Large intestine (tissue), 3 donors: ENCODE data around the gene TMEM222. TPM values are rescaled to one million over a fixed set of nuclear protein-coding genes. Genes with fewer than 3 reads are reported as not detected.

Source experiments
- DNase-seq, 2 donors: peaks; one replicate each; pipeline versions ENCODE4 v3.0.0 to v3.0.0-alpha.2; 2013
- H3K27ac ChIP-seq: one replicate; pipeline ENCODE4 v1.5.1; 2013; ENCODE audit warnings: low read length
- H3K27me3 ChIP-seq: 2 replicates; pipeline ENCODE4 v1.6.1; 2013; ENCODE audit warnings: low read length; ENCODE audit not compliant: control insufficient read depth, insufficient read depth
- H3K36me3 ChIP-seq: 2 replicates; pipeline ENCODE4 v1.6.1; 2013; ENCODE audit warnings: low read length; ENCODE audit not compliant: control insufficient read depth, insufficient read depth
- H3K4me1 ChIP-seq: one replicate; pipeline ENCODE4 v1.6.1; 2013; ENCODE audit warnings: low read length; ENCODE audit not compliant: control insufficient read depth, insufficient read depth
- H3K4me3 ChIP-seq: one replicate; pipeline ENCODE4 v1.5.1; 2013; ENCODE audit warnings: low read length
- H3K9me3 ChIP-seq: one replicate; pipeline ENCODE4 v1.6.1; 2013; ENCODE audit warnings: mild to moderate bottlenecking, low read depth, low read length, moderate library complexity; ENCODE audit not compliant: control insufficient read depth
- WGBS: methylation state at CpG from one replicate; pipeline ENCODE4 v1.1.5; 2013; ENCODE audit warnings: low lambda C conversion rate; ENCODE audit not compliant: insufficient coverage; 5-methylcytosine and 5-hydroxymethylcytosine counted together
- polyA plus RNA-seq: library from polyadenylated mRNA; unstranded; fragments of 120-200 nt; gene quantifications from one replicate; pipeline ENCODE4 v1.2.1, GENCODE V29; 2013

Gene TMEM222
- polyA plus RNA-seq, 1 donor, result 41.2 TPM

DNA sequence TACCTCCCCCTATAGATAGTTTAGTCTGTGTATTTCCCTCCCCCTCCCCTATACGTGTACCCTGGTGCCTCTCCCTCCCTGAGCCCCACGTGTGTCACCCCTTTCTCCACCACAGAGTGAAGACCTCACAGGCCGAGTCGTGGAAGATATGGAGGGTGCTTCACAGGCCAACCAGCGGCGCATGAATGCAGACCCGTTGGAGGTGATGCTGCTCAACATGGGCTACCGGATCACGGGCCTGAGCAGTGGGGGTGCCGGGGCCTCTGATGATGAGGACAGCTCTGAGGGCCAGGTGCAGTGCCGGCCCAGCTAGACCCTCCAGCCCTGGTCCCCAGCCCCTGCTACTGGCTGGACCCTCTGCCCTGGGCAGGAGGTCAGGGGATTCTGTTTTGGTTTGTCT lies 15.9 kb upstream of the TMEM222 start:
- Histone ChIP-seq H3K27ac (no peak overlapping the region), H3K9me3 (no peaks in the 10 kb centered on the region), H3K27me3 (no peaks in the 10 kb centered on the region), H3K36me3 (peaks cover 54% of the 10 kb centered on the region), H3K4me3 (no peak overlapping the region), H3K4me1 (peaks cover 3% of the 10 kb centered on the region)
- DNase-seq, result no peak
- WGBS, result no CpG with 5 or more reads among the region's 11 CpGs

GRCh38 chr1:27306892-27307761 lies 14.8 kb upstream of the TMEM222 start:
- Histone ChIP-seq H3K27me3 (no peaks in the 10 kb centered on the region), H3K36me3 (peaks cover 43% of the 10 kb centered on the region), H3K4me3 (no peak overlapping the region), H3K9me3 (no peaks in the 10 kb centered on the region), H3K27ac (no peak overlapping the region), H3K4me1 (no peaks in the 10 kb centered on the region)
- no peak for DNase-seq
- WGBS, result no CpG with 5 or more reads among the region's 11 CpGs

- WGBS, result no CpG with 5 or more reads among the region's 6 CpGs
- H3K4me1 ChIP-seq, result no peaks in the 10 kb centered on the region
- H3K27me3 ChIP-seq, result no peaks in the 10 kb centered on the region
- H3K36me3 ChIP-seq, result peaks cover 38% of the 10 kb centered on the region
- H3K27ac ChIP-seq, result no peak overlapping the region
- no peaks in the 10 kb centered on the region for H3K9me3 ChIP-seq
- no peak for DNase-seq
- no peak overlapping the region for H3K4me3 ChIP-seq
Observed at GRCh38 chr1:27307874-27308598, 13.9 kb upstream of the TMEM222 start.

DNA sequence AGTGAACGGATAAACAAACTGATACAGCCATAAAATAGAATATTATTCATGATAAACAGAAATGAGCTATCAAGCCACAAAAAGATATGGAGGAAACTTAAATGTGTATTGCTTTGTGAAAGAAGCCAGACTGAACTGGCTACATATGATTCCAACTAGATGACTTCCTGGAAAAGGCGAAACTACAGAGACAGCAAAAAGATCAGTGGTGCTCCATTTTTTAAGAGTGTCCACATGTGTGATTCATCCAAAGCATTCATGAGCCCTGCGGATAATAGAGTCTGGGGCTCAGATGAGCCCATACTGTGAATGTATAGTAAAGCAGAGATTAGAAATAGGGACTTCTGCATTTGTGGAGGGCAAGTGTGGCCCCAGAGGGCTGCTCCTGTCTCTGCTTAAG lies 7.8 kb upstream of the TMEM222 start:
- Histone ChIP-seq H3K36me3 (no peaks in the 10 kb centered on the region), H3K4me1 (no peaks in the 10 kb centered on the region), H3K27ac (no peak overlapping the region), H3K27me3 (peaks cover 10% of the 10 kb centered on the region), H3K9me3 (no peaks in the 10 kb centered on the region), H3K4me3 (no peak overlapping the region)
- no CpG with 5 or more reads among the region's 3 CpGs for WGBS
- no peak for DNase-seq

DNA sequence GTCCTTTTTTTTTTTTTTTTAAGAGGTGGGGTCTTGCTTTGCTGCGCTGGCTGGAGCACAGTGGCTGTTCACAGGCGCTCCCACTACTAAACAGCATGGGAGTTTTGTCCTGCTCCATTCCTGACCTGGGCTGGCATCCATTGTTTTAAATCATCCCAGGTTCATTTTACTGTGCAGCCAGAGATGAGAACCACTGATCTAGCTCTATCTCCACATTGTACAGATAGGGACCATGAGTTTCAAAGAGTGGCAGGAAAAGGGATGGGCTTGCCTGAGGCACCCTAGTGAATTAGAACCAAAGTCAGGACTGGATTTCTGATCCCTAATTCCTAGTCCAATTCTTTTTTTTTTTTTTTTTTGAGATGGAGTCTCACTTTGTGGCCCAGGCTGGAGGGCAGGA lies 7.2 kb upstream of the TMEM222 start:
- WGBS, result no CpG with 5 or more reads among the region's 2 CpGs
- H3K4me3 ChIP-seq, result no peak overlapping the region
- peaks cover 12% of the 10 kb centered on the region for H3K27me3 ChIP-seq
- no peak overlapping the region for H3K27ac ChIP-seq
- H3K9me3 ChIP-seq, result no peaks in the 10 kb centered on the region
- H3K4me1 ChIP-seq, result no peaks in the 10 kb centered on the region
- H3K36me3 ChIP-seq, result no peaks in the 10 kb centered on the region
- no peak for DNase-seq

DNA sequence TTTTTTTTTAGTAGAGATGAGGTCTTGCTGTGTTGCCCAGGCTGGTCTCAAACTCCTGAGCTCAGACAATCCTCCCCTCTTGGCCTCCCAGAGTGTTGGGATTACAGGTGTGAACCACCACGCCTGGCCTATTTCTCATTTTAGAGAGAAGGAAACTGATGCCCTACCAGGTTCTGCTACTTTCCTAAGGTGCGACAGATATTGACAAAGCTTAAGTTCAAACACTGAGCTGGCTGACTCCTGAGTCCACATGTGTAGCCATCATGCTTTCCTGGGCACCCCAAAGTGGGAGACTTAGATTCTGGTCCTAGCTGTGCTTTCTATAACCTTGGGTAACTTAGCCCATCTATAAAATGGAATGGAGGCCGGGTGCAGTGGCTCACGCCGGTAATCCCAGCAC lies 5.1 kb upstream of the TMEM222 start:
- no peak overlapping the region for H3K4me3 ChIP-seq
- no CpG with 5 or more reads among the region's 5 CpGs for WGBS
- no peak overlapping the region for H3K27ac ChIP-seq
- peaks cover 4% of the 10 kb centered on the region for H3K4me1 ChIP-seq
- H3K27me3 ChIP-seq, result peaks cover 12% of the 10 kb centered on the region
- no peak for DNase-seq
- no peaks in the 10 kb centered on the region for H3K9me3 ChIP-seq
- no peaks in the 10 kb centered on the region for H3K36me3 ChIP-seq

DNA sequence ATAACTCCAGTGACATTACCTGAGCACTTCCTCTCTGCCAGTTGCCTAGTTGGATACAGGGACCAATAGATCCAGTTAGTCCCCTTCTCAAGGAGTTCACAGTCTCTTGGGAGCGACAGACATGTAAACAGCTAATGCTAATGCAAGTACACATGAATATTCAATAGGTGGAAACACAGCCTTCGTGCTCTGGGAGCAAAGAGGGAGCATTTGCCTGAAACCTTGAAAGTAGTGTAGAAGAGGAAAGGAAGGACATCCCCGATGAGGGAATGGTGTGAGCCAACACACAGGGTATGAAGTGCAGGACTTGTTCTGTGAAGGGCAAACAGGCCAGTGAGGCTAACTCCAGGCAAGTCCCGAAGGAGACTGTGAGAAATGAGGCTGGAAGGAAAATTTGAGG lies 3.8 kb upstream of the TMEM222 start:
- H3K4me1 ChIP-seq, result peaks cover 6% of the 10 kb centered on the region
- H3K27me3 ChIP-seq, result peaks cover 12% of the 10 kb centered on the region
- H3K27ac ChIP-seq, result no peak overlapping the region
- no peak for DNase-seq
- H3K36me3 ChIP-seq, result no peaks in the 10 kb centered on the region
- no CpG with 5 or more reads among the region's 4 CpGs for WGBS
- H3K4me3 ChIP-seq, result no peak overlapping the region
- no peaks in the 10 kb centered on the region for H3K9me3 ChIP-seq

GRCh38 chr1:27318596-27318995 lies 3.4 kb upstream of the TMEM222 start:
- no peaks in the 10 kb centered on the region for H3K36me3 ChIP-seq
- DNase-seq, result no peak
- no peak overlapping the region for H3K4me3 ChIP-seq
- H3K9me3 ChIP-seq, result no peaks in the 10 kb centered on the region
- WGBS, result no CpG with 5 or more reads among the region's 1 CpG
- peaks cover 10% of the 10 kb centered on the region for H3K4me1 ChIP-seq
- H3K27ac ChIP-seq, result no peak overlapping the region
- H3K27me3 ChIP-seq, result peaks cover 12% of the 10 kb centered on the region

GRCh38 chr1:27322569-27323240 lies 742 bp downstream of the TMEM222 start:
- H3K9me3 ChIP-seq, result no peaks in the 10 kb centered on the region
- peak; percentile 19 to 70 for DNase-seq
- peak overlapping the region; percentile 94 for H3K4me3 ChIP-seq
- peaks cover 5% of the 10 kb centered on the region for H3K27me3 ChIP-seq
- WGBS, result 0% methylated on average over 1 of the region's 10 CpGs
- H3K4me1 ChIP-seq, result peaks cover 10% of the 10 kb centered on the region
- H3K27ac ChIP-seq, result peak overlapping the region; percentile 96
- peaks cover 22% of the 10 kb centered on the region for H3K36me3 ChIP-seq

GRCh38 chr1:27325286-27325685 lies 3.3 kb downstream of the TMEM222 start:
- no peak for DNase-seq
- Histone ChIP-seq H3K9me3 (no peaks in the 10 kb centered on the region), H3K4me1 (peaks cover 10% of the 10 kb centered on the region), H3K27me3 (no peaks in the 10 kb centered on the region), H3K36me3 (peaks cover 33% of the 10 kb centered on the region), H3K27ac (no peak overlapping the region), H3K4me3 (no peak overlapping the region)
- WGBS, result no CpG with 5 or more reads among the region's 15 CpGs
